NCI-H460 (cell line): ENCODE data around the gene MFRP. TPM values are rescaled to one million over a fixed set of nuclear protein-coding genes. Genes with fewer than 3 reads are reported as not detected.

Experiments used
- DNase-seq: peaks from one replicate; pipeline ENCODE4 v3.0.0-alpha.2; 2016; ENCODE audit warnings: low read depth; ENCODE audit errors: extremely low read depth
- small RNA-seq, 2 experiments: library from RNA; depleted of rRNA; stranded (forward); fragments of <200 nt; gene quantifications; one replicate each; pipeline ENCODE3, GENCODE V24; 2014
- total RNA-seq: library from RNA; depleted of rRNA; stranded (reverse); fragments of >200 nt; shearing (Covaris generic); gene quantifications from 2 replicates; pipeline ENCODE4 v1.2.3, GENCODE V29; 2014; rRNA removed

The MFRP gene
- total RNA-seq, 1 experiment from 2014 or later = not detected

DNA sequence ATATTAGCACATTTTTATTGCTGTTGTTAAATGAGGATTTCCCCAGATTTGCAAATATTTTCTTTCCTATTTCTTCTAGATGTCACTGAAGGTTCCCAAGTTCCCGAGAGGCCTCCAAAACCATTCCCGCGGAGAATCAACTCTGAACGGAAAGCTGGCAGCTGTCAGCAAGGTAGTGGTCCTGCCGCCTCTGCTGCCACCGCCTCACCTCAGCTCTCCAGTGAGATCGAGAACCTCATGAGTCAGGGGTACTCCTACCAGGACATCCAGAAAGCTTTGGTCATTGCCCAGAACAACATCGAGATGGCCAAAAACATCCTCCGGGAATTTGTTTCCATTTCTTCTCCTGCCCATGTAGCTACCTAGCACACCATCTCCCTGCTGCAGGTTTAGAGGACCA is 47.1 kb downstream of the MFRP start:
- DNase-seq = no peak

DNA sequence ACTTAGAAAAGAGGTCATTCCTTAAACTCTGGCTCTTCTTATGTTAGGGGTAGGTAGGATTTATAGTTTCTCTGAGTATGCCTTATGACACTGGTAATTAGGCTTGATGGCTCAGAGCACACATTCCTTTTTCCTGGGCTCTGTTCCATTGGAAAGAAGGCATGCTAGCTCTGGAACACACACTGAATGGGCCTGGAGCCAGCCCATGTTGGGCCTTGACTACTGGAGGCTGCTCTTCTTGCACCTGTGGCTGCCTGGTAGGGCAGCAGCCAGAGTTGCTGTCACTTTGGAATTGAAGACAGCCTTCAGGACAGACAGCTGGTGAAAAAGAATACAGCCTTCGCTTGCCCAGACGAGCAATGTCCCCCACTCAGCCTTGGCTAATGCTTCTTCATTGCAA is 47.8 kb downstream of the MFRP start:
- DNase-seq = no peak

DNA sequence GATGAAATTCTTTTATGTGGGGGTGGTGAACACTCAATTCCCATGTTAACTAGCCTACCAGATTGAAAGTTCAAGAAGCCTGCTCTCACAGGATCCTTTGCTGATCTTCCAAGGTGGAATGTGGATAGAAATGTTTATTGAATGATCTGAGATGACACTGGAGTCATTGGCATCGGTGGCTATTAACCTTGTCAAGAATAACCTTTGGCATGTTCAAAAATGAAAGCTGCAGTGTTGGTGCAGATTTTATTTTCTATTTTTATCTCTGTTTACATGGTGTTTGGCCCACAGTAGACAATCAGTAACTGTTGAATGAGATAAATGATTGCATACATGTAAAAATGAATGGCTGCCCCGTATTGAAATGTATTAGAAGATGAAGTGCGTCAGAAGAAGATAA is 48.6 kb downstream of the MFRP start:
- DNase-seq = no peak

DNA sequence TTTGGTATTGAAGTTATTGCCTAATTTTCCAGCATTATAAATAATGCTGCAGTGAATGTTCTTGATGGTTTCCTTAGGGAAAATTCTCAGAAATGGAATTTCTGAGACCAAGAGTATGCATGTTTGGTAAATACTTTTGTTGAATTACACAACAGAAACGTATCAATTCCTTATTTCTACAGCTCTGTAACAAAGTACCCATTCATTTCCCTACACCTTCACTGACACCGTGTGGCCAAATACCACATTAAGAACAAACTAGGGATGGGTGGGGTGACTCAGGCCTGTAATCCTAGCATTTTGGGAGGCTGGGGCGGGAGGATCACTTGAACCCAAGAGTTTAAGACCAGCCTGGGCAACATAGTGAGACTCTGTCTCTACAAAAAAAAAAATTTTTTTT is 51.3 kb downstream of the MFRP start:
- DNase-seq = no peak

DNA sequence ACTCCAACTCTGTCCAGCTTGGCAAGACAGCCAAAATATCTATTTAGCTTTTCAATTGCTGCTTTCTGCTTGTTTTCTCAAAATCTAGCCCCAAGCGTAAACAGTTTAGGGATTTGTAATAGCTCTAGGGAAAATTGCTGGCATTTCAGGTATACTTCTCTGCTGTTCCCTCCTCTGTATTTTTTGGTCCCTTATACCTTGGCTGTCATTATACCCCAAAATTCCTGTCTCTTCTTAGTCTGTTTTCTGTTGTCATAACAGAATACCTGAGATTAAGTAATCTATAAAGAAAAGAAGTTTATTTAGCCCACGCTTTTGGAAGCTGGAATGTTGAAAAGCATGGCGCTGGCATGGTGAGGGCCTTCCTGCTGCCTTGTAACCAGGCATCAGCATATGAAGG is 53.0 kb downstream of the MFRP start:
- DNase-seq = no peak

DNA sequence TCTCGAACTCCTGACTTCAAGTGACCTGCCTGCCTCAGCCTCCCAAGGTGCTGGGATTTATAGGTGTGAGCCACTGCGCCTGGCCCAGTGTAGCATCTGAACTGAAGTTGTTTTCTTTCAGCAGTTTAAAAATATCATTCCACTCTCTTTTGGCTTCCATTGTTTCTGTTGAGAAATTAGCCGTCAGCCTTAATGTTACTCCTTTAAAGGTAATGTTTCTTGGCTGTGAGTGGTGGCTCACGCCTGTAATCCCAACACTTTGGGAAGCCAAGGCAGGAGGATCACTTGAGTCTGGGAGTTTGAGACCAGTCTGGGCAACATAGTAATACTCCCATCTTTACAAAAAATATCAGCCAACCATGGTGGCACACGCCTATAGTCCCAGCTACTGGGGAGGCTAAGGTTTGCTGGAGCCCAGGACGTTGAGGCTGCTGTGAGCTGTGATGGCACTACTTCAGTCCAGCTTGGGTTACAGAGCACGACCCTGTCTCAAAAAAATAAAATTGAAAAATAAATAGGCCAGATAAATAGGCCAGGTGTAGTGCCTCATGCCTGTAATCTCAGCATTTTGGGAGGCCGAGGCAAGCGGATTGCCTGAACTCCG is 55.5 kb downstream of the MFRP start:
- DNase-seq = no peak

Small RNA genes within 50 kb of the gene (small RNA-seq; reads per million reads assigned to genes)
- gene RF01225 (0 reads per million in 2 experiments), gene RNU6-262P (0 reads per million in 2 experiments)

Other genes starting within 250 kb of the MFRP start
- gene DPAGT1, start 244.9 kb downstream of the MFRP start, total RNA-seq = 42.1 and 44.0 TPM in 2 replicates
- gene C2CD2L, start 239.4 kb downstream of the MFRP start, total RNA-seq = 6.4 and 13.7 TPM in 2 replicates
- gene HINFP, start 225.1 kb downstream of the MFRP start, total RNA-seq = 11.5 and 13.6 TPM in 2 replicates
- not detected in 2 replicates for gene ABCG4, start 197.7 kb downstream of the MFRP start, total RNA-seq
- gene NLRX1, start 178.0 kb downstream of the MFRP start, total RNA-seq = 12.4 and 13.6 TPM in 2 replicates
- not detected in 2 replicates for gene NHERF4, start 161.2 kb downstream of the MFRP start, total RNA-seq
- gene CBL, start 140.4 kb downstream of the MFRP start, total RNA-seq = 11.2 and 12.3 TPM in 2 replicates
- 187 and 195 TPM in 2 replicates for gene MCAM, start 29.6 kb downstream of the MFRP start, total RNA-seq
- 6.1 and 7.7 TPM in 2 replicates for gene RNF26, start 12.2 kb downstream of the MFRP start, total RNA-seq
- not detected in 2 replicates for gene C1QTNF5, start 5.8 kb downstream of the MFRP start, total RNA-seq
- 0.17 and 0.27 TPM in 2 replicates for gene USP2, start 35.0 kb upstream of the MFRP start, total RNA-seq
- gene THY1, start 76.5 kb upstream of the MFRP start, total RNA-seq = not detected in 2 replicates